Mucosa of stomach (tissue), 1 donor: Measurements from ENCODE around the gene INAFM2.

Source experiments
- H3K27me3 ChIP-seq: one replicate; pipeline ENCODE4 v1.7.0; 2013; ENCODE audit warnings: mild to moderate bottlenecking, low read length; ENCODE audit not compliant: control insufficient read depth, insufficient read depth
- H3K36me3 ChIP-seq: one replicate; pipeline ENCODE4 v1.7.0; 2013; ENCODE audit warnings: low read length; ENCODE audit not compliant: control insufficient read depth, insufficient read depth
- H3K4me1 ChIP-seq: one replicate; pipeline ENCODE4 v1.7.0; 2013; ENCODE audit warnings: mild to moderate bottlenecking, low read length; ENCODE audit not compliant: control insufficient read depth, insufficient read depth
- H3K4me3 ChIP-seq: one replicate; pipeline ENCODE4 v1.7.0; 2013; ENCODE audit warnings: low read length
- H3K9ac ChIP-seq: one replicate; pipeline ENCODE4 v1.7.0; 2013; ENCODE audit warnings: mild to moderate bottlenecking, low read length, moderate library complexity
- H3K9me3 ChIP-seq: one replicate; pipeline ENCODE4 v1.7.0; 2013; ENCODE audit warnings: mild to moderate bottlenecking, low read length, moderate library complexity; ENCODE audit not compliant: control insufficient read depth
- donor health status: Pancreatic carcinoma.

The INAFM2 gene

DNA sequence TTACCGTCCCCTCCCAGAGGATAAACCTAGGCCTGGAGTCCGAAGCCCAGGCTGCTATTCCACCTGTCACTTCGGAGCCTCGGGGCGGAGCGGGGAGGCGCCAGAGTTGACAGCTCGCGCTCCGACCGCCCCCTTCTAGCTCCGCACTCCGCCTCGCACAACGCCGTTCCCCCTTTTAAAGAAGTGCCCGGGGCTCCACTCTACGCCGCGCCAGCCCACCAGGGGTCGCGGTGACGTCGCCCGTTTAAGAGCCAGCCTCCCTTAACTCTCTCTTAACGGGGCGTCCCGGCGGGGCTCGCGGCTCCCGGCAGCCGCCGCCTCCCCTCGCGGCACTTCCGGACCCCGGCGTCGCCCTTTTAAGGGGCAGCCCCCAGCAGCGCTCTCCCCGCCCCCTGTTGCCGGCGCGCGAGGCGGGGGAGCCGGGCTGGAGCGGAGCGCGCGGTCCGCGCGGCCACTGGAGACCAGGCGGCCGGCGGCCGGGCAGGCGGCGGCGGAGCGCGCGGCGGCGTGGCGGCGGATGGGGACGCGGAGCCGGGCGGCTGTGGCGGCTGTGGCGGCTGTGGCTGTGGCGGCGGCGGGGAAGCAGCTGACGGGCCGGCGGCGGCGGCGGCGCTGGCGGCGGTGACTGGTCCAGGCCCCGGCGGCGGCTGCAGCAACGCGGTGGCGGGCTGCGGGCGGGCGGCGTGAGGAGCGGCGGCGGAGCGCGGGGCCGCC is at the start of gene INAFM2:
Gene INAFM2 (plus strand): TSS at position 454 of the 714 bp plus-strand sequence. CDS start 364 bp downstream, outside the sequence.
- Histone ChIP-seq H3K27me3 (no peaks in the 10 kb centered on the region), H3K4me1 (peaks cover 25% of the 10 kb centered on the region), H3K4me3 (peak within 1 kb of the TSS; percentile 24), H3K9ac (peak within 1 kb of the TSS; percentile 48), H3K9me3 (no peaks in the 10 kb centered on the region), H3K36me3 (no peaks in the 10 kb centered on the region)

GRCh38 chr15:40274350-40275274 is 48.9 kb upstream of the INAFM2 start:
- H3K4me3 ChIP-seq: no peak overlapping the region
- H3K27me3 ChIP-seq: peaks cover 18% of the 10 kb centered on the region

DNA sequence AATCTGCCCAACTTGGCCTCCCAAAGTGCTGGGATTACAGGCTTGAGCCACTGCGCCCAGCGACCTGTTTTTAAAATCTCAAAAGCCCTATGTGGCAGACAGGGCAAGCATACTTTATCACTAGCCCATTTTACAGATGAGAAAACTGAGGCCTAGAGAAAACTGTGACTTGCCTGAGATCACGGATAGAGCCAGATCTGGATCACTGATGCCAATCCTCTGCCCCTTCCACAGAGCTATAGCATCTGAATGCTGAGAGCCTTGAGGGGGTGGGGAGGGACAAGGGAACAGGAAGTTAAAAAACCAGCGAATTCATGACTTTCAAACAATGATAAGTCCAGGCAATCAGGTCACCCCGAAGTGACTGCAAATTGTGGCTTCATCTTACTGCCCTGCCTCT is 48.0 kb upstream of the INAFM2 start:
- Histone ChIP-seq H3K9me3 (no peaks in the 10 kb centered on the region), H3K9ac (no peak overlapping the region), H3K27me3 (peaks cover 27% of the 10 kb centered on the region), H3K4me3 (no peak overlapping the region), H3K36me3 (no peaks in the 10 kb centered on the region), H3K4me1 (peaks cover 12% of the 10 kb centered on the region)

More at GRCh38 chr15:40274350-40275274, 48.9 kb upstream of the INAFM2 start:
- H3K9me3 ChIP-seq: no peaks in the 10 kb centered on the region
- H3K9ac ChIP-seq: no peak overlapping the region
- peaks cover 5% of the 10 kb centered on the region for H3K4me1 ChIP-seq
- no peaks in the 10 kb centered on the region for H3K36me3 ChIP-seq

DNA sequence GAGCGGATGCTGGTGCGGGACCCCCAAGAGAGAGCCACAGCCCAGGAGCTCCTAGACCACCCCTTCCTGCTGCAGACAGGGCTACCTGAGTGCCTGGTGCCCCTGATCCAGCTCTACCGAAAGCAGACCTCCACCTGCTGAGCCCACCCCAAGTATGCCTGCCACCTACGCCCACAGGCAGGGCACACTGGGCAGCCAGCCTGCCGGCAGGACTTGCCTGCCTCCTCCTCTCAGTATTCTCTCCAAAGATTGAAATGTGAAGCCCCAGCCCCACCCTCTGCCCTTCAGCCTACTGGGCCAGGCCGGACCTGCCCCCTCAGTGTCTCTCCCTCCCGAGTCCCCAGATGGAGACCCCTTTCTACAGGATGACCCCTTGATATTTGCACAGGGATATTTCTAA is 47.5 kb upstream of the INAFM2 start:
- Histone ChIP-seq H3K4me1 (peaks cover 12% of the 10 kb centered on the region), H3K36me3 (no peaks in the 10 kb centered on the region), H3K9me3 (no peaks in the 10 kb centered on the region), H3K4me3 (no peak overlapping the region), H3K27me3 (peaks cover 31% of the 10 kb centered on the region), H3K9ac (no peak overlapping the region)

DNA sequence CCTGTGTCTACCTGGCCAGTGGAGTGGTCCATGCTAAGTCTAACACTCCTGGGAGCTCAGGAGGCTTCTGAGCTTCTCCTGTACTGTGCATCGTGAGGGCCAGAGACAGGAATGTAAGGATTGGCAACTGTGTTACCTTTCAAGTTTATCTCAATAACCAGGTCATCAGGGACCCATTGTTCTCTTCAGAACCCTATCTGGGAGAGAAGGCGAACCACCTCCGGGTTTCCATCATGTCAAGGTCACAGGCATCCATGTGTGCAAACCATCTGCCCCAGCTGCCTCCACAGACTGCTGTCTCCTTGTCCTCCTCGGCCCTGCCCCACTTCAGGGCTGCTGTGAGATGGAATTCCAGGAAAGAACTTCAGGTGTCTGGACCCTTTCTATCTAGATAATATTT is 46.6 kb upstream of the INAFM2 start:
- no peaks in the 10 kb centered on the region for H3K36me3 ChIP-seq
- no peaks in the 10 kb centered on the region for H3K9me3 ChIP-seq
- peaks cover 41% of the 10 kb centered on the region for H3K27me3 ChIP-seq
- H3K9ac ChIP-seq: no peak overlapping the region
- peaks cover 17% of the 10 kb centered on the region for H3K4me1 ChIP-seq
- no peak overlapping the region for H3K4me3 ChIP-seq

DNA sequence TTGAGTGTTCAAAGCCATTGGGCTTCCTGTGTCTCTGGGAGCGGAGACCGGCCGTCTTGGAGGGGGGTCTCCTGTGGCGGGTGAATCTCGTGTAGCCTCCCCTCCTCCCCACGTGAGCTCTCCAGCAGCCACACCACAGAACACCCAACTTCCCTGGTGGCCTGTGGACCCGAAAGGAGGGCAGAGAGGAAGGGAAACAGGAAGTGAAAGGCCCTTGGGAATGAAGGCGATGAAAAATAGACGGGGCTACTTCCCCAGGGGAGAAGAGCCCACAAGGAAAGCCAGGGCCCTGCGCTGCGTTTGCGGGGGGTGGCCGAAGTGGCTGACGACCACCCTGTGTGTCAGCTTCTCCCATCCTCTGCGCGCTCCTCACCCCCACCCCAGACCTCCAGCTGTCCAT is 46.0 kb upstream of the INAFM2 start:
- peaks cover 47% of the 10 kb centered on the region for H3K27me3 ChIP-seq

GRCh38 chr15:40278026-40278425 is 45.5 kb upstream of the INAFM2 start:
- H3K36me3 ChIP-seq: no peaks in the 10 kb centered on the region
- peaks cover 26% of the 10 kb centered on the region for H3K4me1 ChIP-seq
- peaks cover 52% of the 10 kb centered on the region for H3K27me3 ChIP-seq
- H3K9ac ChIP-seq: no peak overlapping the region
- H3K9me3 ChIP-seq: no peaks in the 10 kb centered on the region
- H3K4me3 ChIP-seq: no peak overlapping the region

More for the DNA sequence above, 46.0 kb upstream of the INAFM2 start:
- H3K36me3 ChIP-seq: no peaks in the 10 kb centered on the region
- H3K9me3 ChIP-seq: no peaks in the 10 kb centered on the region
- no peak overlapping the region for H3K9ac ChIP-seq
- H3K4me3 ChIP-seq: no peak overlapping the region
- peaks cover 22% of the 10 kb centered on the region for H3K4me1 ChIP-seq

DNA sequence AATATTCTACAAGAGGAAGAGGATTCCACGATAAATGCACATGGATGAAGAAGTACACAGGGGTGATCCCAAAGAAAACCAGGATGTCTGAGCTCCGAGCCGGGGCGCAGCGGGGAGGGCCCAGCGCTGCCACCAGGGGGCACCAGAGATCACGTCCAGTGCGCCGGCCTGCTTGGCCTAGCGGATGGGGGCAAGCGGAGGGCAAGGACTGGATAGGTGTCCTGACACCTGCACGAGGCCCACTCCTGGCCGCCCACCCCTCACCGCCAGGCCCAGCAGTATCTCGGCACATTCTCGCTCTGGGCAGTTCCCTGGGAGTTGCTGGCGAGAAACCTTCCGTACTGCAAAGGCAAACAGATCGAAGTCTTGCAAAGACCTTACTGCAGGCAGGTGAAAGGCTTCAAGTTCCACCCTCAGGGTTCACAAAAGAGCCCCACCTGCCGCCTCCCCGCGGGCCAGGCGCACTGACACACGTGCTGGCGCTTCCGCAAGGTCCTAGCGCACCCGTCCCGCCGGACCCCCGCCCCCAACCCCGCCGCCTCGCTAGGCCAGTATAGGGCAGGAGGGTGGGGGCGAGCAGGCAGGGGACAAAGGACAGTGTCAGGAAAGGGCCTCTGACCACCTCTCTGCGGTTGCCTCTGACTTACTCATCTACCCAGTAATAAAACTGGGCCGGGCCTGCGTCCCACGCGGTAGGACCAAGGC is 43.9 kb upstream of the INAFM2 start:
- no peak overlapping the region for H3K4me3 ChIP-seq
- H3K9me3 ChIP-seq: no peaks in the 10 kb centered on the region
- H3K27me3 ChIP-seq: peaks cover 67% of the 10 kb centered on the region
- H3K36me3 ChIP-seq: no peaks in the 10 kb centered on the region
- no peak overlapping the region for H3K9ac ChIP-seq
- H3K4me1 ChIP-seq: peaks cover 33% of the 10 kb centered on the region

DNA sequence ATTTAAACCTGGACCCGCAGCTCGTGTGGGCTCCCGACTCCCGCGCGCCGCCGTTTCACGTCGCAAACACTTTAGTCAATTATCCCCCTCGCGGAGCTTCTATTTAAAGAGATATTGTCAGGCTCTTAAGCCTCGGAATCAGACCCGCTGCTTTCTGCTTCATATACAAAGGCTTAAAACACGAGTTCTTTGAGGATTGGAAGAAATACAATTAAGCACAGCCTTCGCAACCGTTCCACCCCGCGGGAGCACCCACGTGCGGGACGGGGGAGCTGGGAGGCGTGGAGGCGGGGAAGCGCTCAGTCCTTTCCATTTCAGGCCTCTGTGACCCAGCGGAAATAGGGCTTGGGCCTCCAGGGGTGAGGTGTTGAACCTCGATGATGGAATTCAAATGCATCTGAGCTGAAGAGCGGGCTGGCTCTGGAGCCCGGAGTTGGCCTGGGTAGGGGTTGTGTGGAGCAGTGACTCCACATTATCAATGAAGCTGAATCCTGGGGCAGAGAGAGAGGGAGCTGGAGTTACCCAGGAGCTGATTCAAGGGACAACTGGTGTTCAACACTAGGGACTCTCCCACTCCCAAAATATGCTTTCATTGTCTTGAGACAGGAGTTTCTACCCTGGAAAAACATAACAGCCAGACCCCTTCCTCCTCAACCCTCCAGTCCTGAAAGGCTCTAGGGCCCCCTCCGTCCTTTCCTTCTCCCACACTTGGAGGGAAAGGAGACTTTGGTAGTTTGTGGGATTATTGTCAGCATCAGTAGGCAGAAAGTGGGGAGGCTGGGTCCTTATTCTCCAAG is 43.0 kb upstream of the INAFM2 start:
- Histone ChIP-seq H3K4me1 (peaks cover 33% of the 10 kb centered on the region), H3K9me3 (no peaks in the 10 kb centered on the region), H3K36me3 (no peaks in the 10 kb centered on the region), H3K4me3 (no peak overlapping the region), H3K9ac (no peak overlapping the region), H3K27me3 (peaks cover 75% of the 10 kb centered on the region)

DNA sequence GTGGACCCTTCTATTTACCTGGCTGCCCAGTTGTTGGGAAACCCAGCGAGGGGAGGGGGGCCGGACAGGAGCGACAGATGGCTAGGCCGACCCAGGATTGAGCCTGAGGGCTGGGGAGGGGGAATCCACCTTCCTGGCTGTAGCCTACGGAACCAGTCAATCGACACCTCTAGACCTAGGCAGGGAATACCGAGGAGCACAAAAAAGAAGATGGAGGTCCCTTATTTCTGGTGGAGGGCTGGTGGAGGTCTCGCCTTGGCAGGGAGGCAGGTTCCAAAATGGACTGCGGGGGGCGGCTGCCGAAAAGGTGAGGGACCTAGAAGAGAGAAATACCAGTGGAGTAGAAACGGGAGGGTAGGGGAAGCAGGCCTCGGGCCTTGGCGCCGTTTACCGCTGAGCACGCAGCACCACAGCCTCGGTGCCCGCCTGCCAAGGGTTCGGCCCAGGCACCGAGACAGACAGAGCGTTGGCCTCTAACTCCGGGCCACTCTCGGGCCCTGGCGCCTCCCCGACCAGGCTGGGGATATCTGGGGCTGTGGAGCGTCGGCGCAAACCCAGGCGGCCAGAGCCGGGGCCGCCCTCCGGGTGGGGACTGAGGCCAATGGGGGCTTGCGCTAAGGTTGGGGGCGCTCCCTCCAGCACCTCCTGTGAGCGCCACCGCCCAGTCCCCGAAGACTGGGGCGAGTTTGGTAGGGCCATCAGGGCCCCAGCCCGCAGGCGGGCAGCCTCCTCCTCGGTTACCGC is 42.3 kb upstream of the INAFM2 start:
- Histone ChIP-seq H3K4me3 (no peak overlapping the region), H3K9ac (no peak overlapping the region), H3K36me3 (no peaks in the 10 kb centered on the region), H3K9me3 (no peaks in the 10 kb centered on the region), H3K4me1 (peaks cover 33% of the 10 kb centered on the region), H3K27me3 (peaks cover 81% of the 10 kb centered on the region)

DNA sequence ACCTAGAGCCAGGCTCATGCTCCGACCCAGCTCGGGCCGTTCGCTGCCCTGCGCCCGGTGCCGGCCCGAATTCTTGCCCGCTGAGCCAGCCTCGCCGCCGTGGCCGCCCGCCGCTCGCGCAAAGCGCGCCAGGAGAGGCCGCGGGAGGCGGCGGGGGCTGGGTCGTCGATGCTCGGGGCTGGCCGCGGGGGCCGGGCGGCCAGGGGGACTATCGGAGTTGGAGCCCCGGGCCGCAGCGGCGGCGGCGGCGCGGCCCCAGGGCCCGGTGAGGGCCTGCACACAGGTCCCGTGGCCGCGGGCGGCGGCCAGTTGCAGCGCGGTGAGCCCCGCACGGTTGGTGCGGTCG is 41.7 kb upstream of the INAFM2 start:
- Histone ChIP-seq H3K4me3 (no peak overlapping the region), H3K9me3 (no peaks in the 10 kb centered on the region), H3K4me1 (peaks cover 33% of the 10 kb centered on the region), H3K9ac (no peak overlapping the region), H3K36me3 (no peaks in the 10 kb centered on the region), H3K27me3 (peaks cover 84% of the 10 kb centered on the region)
